Parathyroid adenoma (tissue), 2 donors: ENCODE results near the gene LYPLAL1.

Source experiments
- H2AFZ ChIP-seq: fragments of 300-600 bp; sonication (generic); one replicate; pipeline ENCODE4 v1.7.0; 2017; ENCODE audit warnings: antibody characterized with exemption, mild to moderate bottlenecking
- H3K27ac ChIP-seq: fragments of 300-600 bp; sonication (generic); one replicate; pipeline ENCODE4 v1.7.0; 2017
- H3K27me3 ChIP-seq: fragments of 300-600 bp; sonication (generic); one replicate; pipeline ENCODE4 v1.7.0; 2017; ENCODE audit warnings: low read length; ENCODE audit not compliant: control insufficient read depth, insufficient read depth
- H3K36me3 ChIP-seq: fragments of 300-600 bp; sonication (generic); one replicate; pipeline ENCODE4 v1.7.0; 2017; ENCODE audit warnings: low read length; ENCODE audit not compliant: control insufficient read depth, insufficient read depth
- H3K4me1 ChIP-seq: fragments of 300-600 bp; sonication (generic); one replicate; pipeline ENCODE4 v1.7.0; 2017; ENCODE audit warnings: control low read depth
- H3K4me2 ChIP-seq: fragments of 300-600 bp; sonication (generic); one replicate; pipeline ENCODE4 v1.7.0; 2017; ENCODE audit warnings: low read length
- H3K4me3 ChIP-seq: fragments of 300-600 bp; sonication (generic); one replicate; pipeline ENCODE4 v1.7.0; 2017; ENCODE audit warnings: low read depth, low read length
- H3K79me2 ChIP-seq: fragments of 300-600 bp; sonication (generic); one replicate; pipeline ENCODE4 v1.7.0; 2017; ENCODE audit warnings: control low read depth
- H3K9ac ChIP-seq: fragments of 300-600 bp; sonication (generic); one replicate; pipeline ENCODE4 v1.7.0; 2017; ENCODE audit warnings: mild to moderate bottlenecking
- H3K9me3 ChIP-seq: fragments of 300-600 bp; sonication (generic); one replicate; pipeline ENCODE4 v1.7.0; 2017; ENCODE audit warnings: low read length; ENCODE audit not compliant: control insufficient read depth
- TF ChIP-seq, protein P1 (sequence below): fragments of 300-600 bp; sonication (generic); IDR thresholded peaks from one replicate; pipeline ENCODE4 v1.7.0; 2017; ENCODE audit warnings: antibody characterized with exemption, mild to moderate bottlenecking
- donor health status: primary hyperparathyroidism.

LYPLAL1 gene

GRCh38 chr1:219151467-219151866 is 22.2 kb upstream of the LYPLAL1 start:
- H3K9ac ChIP-seq = no peak overlapping the region
- H3K27ac ChIP-seq = no peak overlapping the region
- H3K4me1 ChIP-seq = no peaks in the 10 kb centered on the region
- no peaks in the 10 kb centered on the region for H3K9me3 ChIP-seq
- TF ChIP-seq, protein P1, sequence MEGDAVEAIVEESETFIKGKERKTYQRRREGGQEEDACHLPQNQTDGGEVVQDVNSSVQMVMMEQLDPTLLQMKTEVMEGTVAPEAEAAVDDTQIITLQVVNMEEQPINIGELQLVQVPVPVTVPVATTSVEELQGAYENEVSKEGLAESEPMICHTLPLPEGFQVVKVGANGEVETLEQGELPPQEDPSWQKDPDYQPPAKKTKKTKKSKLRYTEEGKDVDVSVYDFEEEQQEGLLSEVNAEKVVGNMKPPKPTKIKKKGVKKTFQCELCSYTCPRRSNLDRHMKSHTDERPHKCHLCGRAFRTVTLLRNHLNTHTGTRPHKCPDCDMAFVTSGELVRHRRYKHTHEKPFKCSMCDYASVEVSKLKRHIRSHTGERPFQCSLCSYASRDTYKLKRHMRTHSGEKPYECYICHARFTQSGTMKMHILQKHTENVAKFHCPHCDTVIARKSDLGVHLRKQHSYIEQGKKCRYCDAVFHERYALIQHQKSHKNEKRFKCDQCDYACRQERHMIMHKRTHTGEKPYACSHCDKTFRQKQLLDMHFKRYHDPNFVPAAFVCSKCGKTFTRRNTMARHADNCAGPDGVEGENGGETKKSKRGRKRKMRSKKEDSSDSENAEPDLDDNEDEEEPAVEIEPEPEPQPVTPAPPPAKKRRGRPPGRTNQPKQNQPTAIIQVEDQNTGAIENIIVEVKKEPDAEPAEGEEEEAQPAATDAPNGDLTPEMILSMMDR = no peak
- H3K79me2 ChIP-seq = no peaks in the 10 kb centered on the region
- no peaks in the 10 kb centered on the region for H3K27me3 ChIP-seq
- no peaks in the 10 kb centered on the region for H3K36me3 ChIP-seq
- no peak overlapping the region for H3K4me2 ChIP-seq
- no peak overlapping the region for H2AFZ ChIP-seq
- no peak overlapping the region for H3K4me3 ChIP-seq

GRCh38 chr1:219152751-219153150 is 20.9 kb upstream of the LYPLAL1 start:
- Histone ChIP-seq H3K4me2 (no peak overlapping the region), H3K9ac (no peak overlapping the region), H3K27ac (no peak overlapping the region), H3K79me2 (no peaks in the 10 kb centered on the region), H3K27me3 (no peaks in the 10 kb centered on the region), H2AFZ (no peak overlapping the region), H3K4me1 (no peaks in the 10 kb centered on the region), H3K9me3 (no peaks in the 10 kb centered on the region), H3K36me3 (no peaks in the 10 kb centered on the region), H3K4me3 (no peak overlapping the region)
- TF ChIP-seq, protein P1 = no peak

GRCh38 chr1:219153723-219154122 is 20.0 kb upstream of the LYPLAL1 start:
- Histone ChIP-seq H3K9me3 (no peaks in the 10 kb centered on the region), H3K4me3 (no peak overlapping the region), H2AFZ (no peak overlapping the region), H3K36me3 (no peaks in the 10 kb centered on the region), H3K27ac (no peak overlapping the region), H3K9ac (no peak overlapping the region), H3K27me3 (no peaks in the 10 kb centered on the region), H3K4me1 (no peaks in the 10 kb centered on the region), H3K4me2 (no peak overlapping the region), H3K79me2 (no peaks in the 10 kb centered on the region)
- TF ChIP-seq, protein P1 = no peak

DNA sequence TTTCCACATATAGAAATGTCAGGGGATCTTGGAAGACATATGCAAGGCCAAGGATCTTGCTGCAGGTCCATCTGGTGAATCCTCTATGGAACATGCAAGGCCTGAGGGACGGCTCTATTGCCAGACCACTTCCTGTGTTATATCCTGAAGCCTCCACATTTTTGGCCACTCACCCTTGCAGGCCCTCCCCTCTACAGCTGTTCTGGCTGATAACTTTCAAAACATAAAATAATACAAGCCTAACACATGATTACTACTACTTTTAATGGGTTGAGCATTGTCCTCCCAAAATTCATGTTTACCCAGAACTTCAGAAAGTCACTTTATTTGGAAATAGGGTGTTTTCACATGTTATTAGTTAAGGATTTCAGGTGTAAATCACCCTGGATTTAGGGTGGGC is 18.5 kb upstream of the LYPLAL1 start:
- H3K79me2 ChIP-seq = no peaks in the 10 kb centered on the region
- H3K27ac ChIP-seq = no peak overlapping the region
- TF ChIP-seq, protein P1 = no peak
- H2AFZ ChIP-seq = no peak overlapping the region
- no peaks in the 10 kb centered on the region for H3K9me3 ChIP-seq
- H3K4me2 ChIP-seq = no peak overlapping the region
- H3K36me3 ChIP-seq = no peaks in the 10 kb centered on the region
- no peaks in the 10 kb centered on the region for H3K27me3 ChIP-seq
- no peaks in the 10 kb centered on the region for H3K4me1 ChIP-seq
- H3K4me3 ChIP-seq = no peak overlapping the region
- no peak overlapping the region for H3K9ac ChIP-seq

DNA sequence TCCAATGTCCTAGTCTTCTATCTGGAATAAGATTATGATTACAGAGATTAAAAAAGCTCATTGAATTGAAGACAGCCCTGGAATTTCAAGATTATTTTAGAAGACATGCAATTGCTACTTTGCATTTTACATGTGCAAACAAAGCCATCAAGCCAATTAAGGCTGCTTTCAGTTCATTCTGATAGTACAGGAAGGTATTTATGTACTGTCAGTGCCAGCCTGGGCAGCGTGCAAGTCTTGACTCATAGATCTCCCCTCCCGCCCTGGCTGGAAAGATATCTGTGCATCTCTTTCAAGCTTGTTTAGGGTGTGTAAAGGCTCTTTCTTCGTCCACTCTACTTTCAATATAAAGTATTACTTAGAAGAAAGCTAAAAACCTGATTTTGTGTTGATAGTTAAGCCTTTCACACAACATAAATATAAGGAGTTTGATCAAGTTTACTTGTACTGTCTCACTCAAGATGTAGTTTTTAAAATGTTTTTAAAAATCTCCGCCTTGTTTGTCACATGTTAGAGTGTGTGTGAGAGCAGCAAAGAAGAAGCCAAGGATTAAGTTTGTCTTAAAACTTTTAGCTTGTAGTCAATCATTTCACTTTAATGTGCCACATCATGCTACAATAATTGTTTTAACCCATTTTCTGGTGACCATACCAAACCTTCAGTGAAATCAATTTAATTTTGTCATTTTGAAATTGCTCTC is 13.6 kb upstream of the LYPLAL1 start:
- no peaks in the 10 kb centered on the region for H3K9me3 ChIP-seq
- no peak overlapping the region for H3K9ac ChIP-seq
- H3K4me2 ChIP-seq = no peak overlapping the region
- H3K27me3 ChIP-seq = no peaks in the 10 kb centered on the region
- H3K27ac ChIP-seq = no peak overlapping the region
- H3K79me2 ChIP-seq = no peaks in the 10 kb centered on the region
- no peaks in the 10 kb centered on the region for H3K4me1 ChIP-seq
- H2AFZ ChIP-seq = no peak overlapping the region
- H3K36me3 ChIP-seq = no peaks in the 10 kb centered on the region
- H3K4me3 ChIP-seq = no peak overlapping the region
- TF ChIP-seq, protein P1 = no peak
